ENCODE data around the gene POLR3GL. TPM values are rescaled to one million over a fixed set of nuclear protein-coding genes. Genes with fewer than 3 reads are reported as not detected.

Gene POLR3GL, protein sequence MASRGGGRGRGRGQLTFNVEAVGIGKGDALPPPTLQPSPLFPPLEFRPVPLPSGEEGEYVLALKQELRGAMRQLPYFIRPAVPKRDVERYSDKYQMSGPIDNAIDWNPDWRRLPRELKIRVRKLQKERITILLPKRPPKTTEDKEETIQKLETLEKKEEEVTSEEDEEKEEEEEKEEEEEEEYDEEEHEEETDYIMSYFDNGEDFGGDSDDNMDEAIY
- total RNA-seq, result 11.9 and 12.7 TPM in 2 replicates

GRCh38 chr1:145964328-145965118 is at the start of gene POLR3GL, which contains the start of gene ANKRD34A:
TSS of gene POLR3GL (plus strand) at chr1:145964690. CDS start at chr1:145974866, 10,176 bp downstream.
TSS of gene ANKRD34A (minus strand) at chr1:145964575. CDS start at chr1:145961759, 2,816 bp downstream.

GRCh38 chr1:145918144-145918991 is 46.1 kb upstream of the POLR3GL start, which contains the start of gene PEX11B:
TSS of gene PEX11B (minus strand) at chr1:145918717. CDS start at chr1:145918688, 29 bp downstream.

DNA sequence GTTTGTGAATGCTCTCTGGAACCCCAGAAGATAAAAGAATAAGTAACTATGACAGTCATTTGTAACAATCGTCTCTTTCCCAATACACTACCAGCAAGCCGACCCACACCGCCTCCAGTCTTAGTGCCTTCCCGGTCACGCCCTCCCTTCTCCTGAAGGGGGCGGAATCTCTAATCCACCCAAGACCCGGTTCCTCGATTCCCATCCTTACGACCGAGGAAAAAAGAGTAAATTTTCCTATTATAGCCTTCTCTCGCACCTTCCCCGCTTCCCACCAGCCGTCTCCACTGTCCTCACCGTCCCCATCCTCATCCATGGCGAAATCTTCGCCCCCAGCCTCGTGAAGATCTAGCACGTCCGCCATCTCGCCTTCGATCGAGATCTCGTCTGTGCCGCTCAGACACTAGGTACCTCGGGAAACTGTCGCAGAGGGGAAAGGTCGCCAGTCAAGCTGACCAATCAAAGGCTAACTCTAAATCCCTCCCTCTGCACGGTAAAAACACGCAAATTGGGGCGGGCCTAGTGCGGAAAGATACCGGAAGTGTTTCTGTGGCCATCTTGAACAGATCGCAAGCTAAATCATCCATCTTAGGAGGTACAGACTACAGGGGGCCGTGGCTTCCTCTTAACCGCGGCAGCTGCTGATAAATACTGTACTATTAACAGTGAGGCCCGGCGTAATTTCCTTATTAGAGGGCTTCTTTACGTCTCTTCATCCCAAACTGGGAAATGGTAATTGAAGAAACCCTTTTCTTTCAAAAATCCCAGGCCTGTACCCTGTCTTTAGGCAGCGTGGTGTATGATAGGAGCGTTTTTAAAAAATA is 37.2 kb upstream of the POLR3GL start, which contains the start of gene RBM8A:
Gene RBM8A, minus strand, starts transcription at position 422 of the 824 bp plus-strand sequence. Its CDS starts 58 bp downstream, at position 364.

GRCh38 chr1:145957443-145958319 is 6.8 kb upstream of the POLR3GL start, which contains the start of gene LIX1L:
TSS of gene LIX1L (minus strand) at chr1:145958017. CDS start at chr1:145957927, 90 bp downstream.

GRCh38 chr1:145996433-145997015 is 32.0 kb downstream of the POLR3GL start, which contains the start of gene TXNIP:
TSS of gene TXNIP (minus strand) at chr1:145996579. CDS start at chr1:145996266, 313 bp downstream.

GRCh38 chr1:146021622-146022402 is 57.3 kb downstream of the POLR3GL start, which contains the start of gene HJV:
TSS of gene HJV (minus strand) at chr1:146021735. CDS start at chr1:146020231, 1,504 bp downstream.

Other genes with a start within 250 kb of the POLR3GL start
- not detected in 2 replicates for gene CD160, start 245.2 kb upstream of the POLR3GL start, total RNA-seq
- 5.0 and 5.2 TPM in 2 replicates for gene RNF115, start 140.6 kb upstream of the POLR3GL start, total RNA-seq
- gene POLR3C, start 140.5 kb upstream of the POLR3GL start, total RNA-seq, result 22.6 and 28.4 TPM in 2 replicates
- 2.8 and 5.2 TPM in 2 replicates for gene NUDT17, start 119.1 kb upstream of the POLR3GL start, total RNA-seq
- gene PIAS3, start 105.6 kb upstream of the POLR3GL start, total RNA-seq, result 22.4 and 31.5 TPM in 2 replicates
- gene ANKRD35, start 78.8 kb upstream of the POLR3GL start, total RNA-seq, result 0.15 TPM in 1 of 2 replicates, not detected in the other
- gene ITGA10, start 54.6 kb upstream of the POLR3GL start, total RNA-seq, result 0.70 and 1.2 TPM in 2 replicates
- gene PEX11B, start 46.0 kb upstream of the POLR3GL start, total RNA-seq, result 24.5 and 25.3 TPM in 2 replicates
- 127 and 248 TPM in 2 replicates for gene RBM8A, start 37.2 kb upstream of the POLR3GL start, total RNA-seq
- gene LIX1L, start 6.7 kb upstream of the POLR3GL start, total RNA-seq, result 17.4 and 25.0 TPM in 2 replicates
- gene ANKRD34A, start 115 bp upstream of the POLR3GL start, total RNA-seq, result 0.49 and 0.70 TPM in 2 replicates
- gene TXNIP, start 31.9 kb downstream of the POLR3GL start, total RNA-seq, result 22.7 and 104 TPM in 2 replicates
- gene HJV, start 57.0 kb downstream of the POLR3GL start, total RNA-seq, result not detected in 2 replicates
- 0.49 and 0.70 TPM in 2 replicates for gene NBPF10, start 180.1 kb downstream of the POLR3GL start, total RNA-seq

All from hair follicular keratinocyte (primary cell).